ENCODE results near the gene SNW1.

The SNW1 gene

GRCh38 chr14:77738559-77739250 lies 22.3 kb downstream of the SNW1 start:
- Mint-ChIP-seq H3K4me3 (no peak overlapping the region), H3K9me3 (no peaks in the 10 kb centered on the region), H3K27ac (ENCODE audit: low read depth) (peak overlapping the region; percentile 74), H3K36me3 (ENCODE audit: insufficient read depth) (peaks cover 66% of the 10 kb centered on the region), H3K4me1 (peaks cover 32% of the 10 kb centered on the region), H3K27me3 (no peaks in the 10 kb centered on the region)
- DNase-seq (ENCODE audit: low spot score in 2 of 2): no peak
- ATAC-seq (replicated peaks; ENCODE audit: extremely low read depth, poor library complexity, severe bottlenecking): peak; percentile 87

GRCh38 chr14:77730976-77731497 lies 29.9 kb downstream of the SNW1 start:
- ATAC-seq (replicated peaks; ENCODE audit: extremely low read depth, poor library complexity, severe bottlenecking) (no peak), DNase-seq (ENCODE audit: low spot score in 2 of 2) (no peak)
- Mint-ChIP-seq H3K9me3 (no peaks in the 10 kb centered on the region), H3K36me3 (ENCODE audit: insufficient read depth) (peaks cover 92% of the 10 kb centered on the region), H3K27me3 (no peaks in the 10 kb centered on the region), H3K27ac (ENCODE audit: low read depth) (peak overlapping the region; percentile 63), H3K4me3 (no peak overlapping the region), H3K4me1 (peaks cover 11% of the 10 kb centered on the region)

- H3K27me3 Mint-ChIP-seq: no peaks in the 10 kb centered on the region
- peaks cover 81% of the 10 kb centered on the region for H3K36me3 Mint-ChIP-seq (ENCODE audit: insufficient read depth)
- no peak overlapping the region for H3K27ac Mint-ChIP-seq (ENCODE audit: low read depth)
- DNase-seq (ENCODE audit: low spot score in 2 of 2): no peak
- no peaks in the 10 kb centered on the region for H3K9me3 Mint-ChIP-seq
- no peaks in the 10 kb centered on the region for H3K4me1 Mint-ChIP-seq
- H3K4me3 Mint-ChIP-seq: no peak overlapping the region
- ATAC-seq (replicated peaks; ENCODE audit: extremely low read depth, poor library complexity, severe bottlenecking): no peak
Measured at GRCh38 chr14:77722301-77722700, 38.7 kb downstream of the SNW1 start.

GRCh38 chr14:77721437-77721836 lies 39.5 kb downstream of the SNW1 start:
- ATAC-seq (replicated peaks; ENCODE audit: extremely low read depth, poor library complexity, severe bottlenecking): no peak
- Mint-ChIP-seq H3K27ac (ENCODE audit: low read depth) (no peak overlapping the region), H3K36me3 (ENCODE audit: insufficient read depth) (peaks cover 78% of the 10 kb centered on the region)

GRCh38 chr14:77717608-77718305 lies 43.2 kb downstream of the SNW1 start:
- DNase-seq (ENCODE audit: low spot score in 2 of 2) (no peak), ATAC-seq (replicated peaks; ENCODE audit: extremely low read depth, poor library complexity, severe bottlenecking) (no peak)
- H3K27me3 Mint-ChIP-seq: no peaks in the 10 kb centered on the region
- no peak overlapping the region for H3K4me3 Mint-ChIP-seq
- H3K4me1 Mint-ChIP-seq: peaks cover 7% of the 10 kb centered on the region
- H3K27ac Mint-ChIP-seq (ENCODE audit: low read depth): no peak overlapping the region
- no peaks in the 10 kb centered on the region for H3K9me3 Mint-ChIP-seq
- H3K36me3 Mint-ChIP-seq (ENCODE audit: insufficient read depth): peaks cover 81% of the 10 kb centered on the region

More at GRCh38 chr14:77721437-77721836, 39.5 kb downstream of the SNW1 start:
- DNase-seq (ENCODE audit: low spot score in 2 of 2): no peak
- no peaks in the 10 kb centered on the region for H3K9me3 Mint-ChIP-seq
- H3K4me1 Mint-ChIP-seq: no peaks in the 10 kb centered on the region
- no peaks in the 10 kb centered on the region for H3K27me3 Mint-ChIP-seq
- H3K4me3 Mint-ChIP-seq: no peak overlapping the region

GRCh38 chr14:77714926-77715325 lies 46.0 kb downstream of the SNW1 start:
- Mint-ChIP-seq H3K9me3 (no peaks in the 10 kb centered on the region), H3K36me3 (ENCODE audit: insufficient read depth) (peaks cover 80% of the 10 kb centered on the region), H3K27ac (ENCODE audit: low read depth) (peak overlapping the region; percentile 58), H3K27me3 (no peaks in the 10 kb centered on the region), H3K4me1 (peaks cover 12% of the 10 kb centered on the region), H3K4me3 (no peak overlapping the region)
- DNase-seq (ENCODE audit: low spot score in 2 of 2) (no peak), ATAC-seq (replicated peaks; ENCODE audit: extremely low read depth, poor library complexity, severe bottlenecking) (no peak)

GRCh38 chr14:77710364-77710763 lies 50.6 kb downstream of the SNW1 start:
- no peak for ATAC-seq (replicated peaks; ENCODE audit: extremely low read depth, poor library complexity, severe bottlenecking)
- peaks cover 40% of the 10 kb centered on the region for H3K4me1 Mint-ChIP-seq
- no peak for DNase-seq (ENCODE audit: low spot score in 2 of 2)
- H3K9me3 Mint-ChIP-seq: no peaks in the 10 kb centered on the region
- H3K4me3 Mint-ChIP-seq: no peak overlapping the region
- H3K27me3 Mint-ChIP-seq: no peaks in the 10 kb centered on the region
- peaks cover 54% of the 10 kb centered on the region for H3K36me3 Mint-ChIP-seq (ENCODE audit: insufficient read depth)
- H3K27ac Mint-ChIP-seq (ENCODE audit: low read depth): no peak overlapping the region

- Mint-ChIP-seq H3K27me3 (no peaks in the 10 kb centered on the region), H3K4me3 (peak overlapping the region; percentile 87), H3K9me3 (no peaks in the 10 kb centered on the region), H3K27ac (ENCODE audit: low read depth) (no peak overlapping the region), H3K4me1 (peaks cover 34% of the 10 kb centered on the region), H3K36me3 (ENCODE audit: insufficient read depth) (peaks cover 46% of the 10 kb centered on the region)
- no peak for ATAC-seq (replicated peaks; ENCODE audit: extremely low read depth, poor library complexity, severe bottlenecking)
- no peak for DNase-seq (ENCODE audit: low spot score in 2 of 2)
Measured at GRCh38 chr14:77709412-77709811, 51.5 kb downstream of the SNW1 start.

GRCh38 chr14:77708749-77709148 lies 52.2 kb downstream of the SNW1 start:
- Mint-ChIP-seq H3K4me3 (peak overlapping the region; percentile 87), H3K36me3 (ENCODE audit: insufficient read depth) (peaks cover 48% of the 10 kb centered on the region), H3K27me3 (no peaks in the 10 kb centered on the region), H3K27ac (ENCODE audit: low read depth) (peak overlapping the region; percentile 94), H3K9me3 (no peaks in the 10 kb centered on the region), H3K4me1 (peaks cover 34% of the 10 kb centered on the region)
- DNase-seq (ENCODE audit: low spot score in 2 of 2) (no peak), ATAC-seq (replicated peaks; ENCODE audit: extremely low read depth, poor library complexity, severe bottlenecking) (no peak)

GRCh38 chr14:77707724-77708408 lies 53.1 kb downstream of the SNW1 start, which contains the start of the genes ALKBH1 and SLIRP:
TSS of gene ALKBH1 (minus strand) at chr14:77708023. CDS start at chr14:77708004, 19 bp downstream.
TSS of gene SLIRP (plus strand) at chr14:77708103. CDS start at chr14:77708112, 9 bp downstream.
- DNase-seq (ENCODE audit: low spot score in 2 of 2): peak; percentile 74 to 77
- Mint-ChIP-seq H3K27ac (ENCODE audit: low read depth) (peak within 1 kb of the TSS; percentile 94), H3K36me3 (ENCODE audit: insufficient read depth) (peaks cover 51% of the 10 kb centered on the region), H3K4me1 (peaks cover 34% of the 10 kb centered on the region), H3K27me3 (no peaks in the 10 kb centered on the region), H3K9me3 (no peaks in the 10 kb centered on the region), H3K4me3 (peak within 1 kb of the TSS; percentile 87)
- ATAC-seq (replicated peaks; ENCODE audit: extremely low read depth, poor library complexity, severe bottlenecking): peak; percentile 97

GRCh38 chr14:77707355-77707723 lies 53.6 kb downstream of the SNW1 start:
- ATAC-seq (replicated peaks; ENCODE audit: extremely low read depth, poor library complexity, severe bottlenecking): peak; percentile 29
- peaks cover 34% of the 10 kb centered on the region for H3K4me1 Mint-ChIP-seq
- peak overlapping the region; percentile 87 for H3K4me3 Mint-ChIP-seq
- no peak for DNase-seq (ENCODE audit: low spot score in 2 of 2)
- no peaks in the 10 kb centered on the region for H3K9me3 Mint-ChIP-seq
- no peaks in the 10 kb centered on the region for H3K27me3 Mint-ChIP-seq
- peaks cover 49% of the 10 kb centered on the region for H3K36me3 Mint-ChIP-seq (ENCODE audit: insufficient read depth)
- peak overlapping the region; percentile 94 for H3K27ac Mint-ChIP-seq (ENCODE audit: low read depth)

- no peak overlapping the region for H3K4me3 Mint-ChIP-seq
- ATAC-seq (replicated peaks; ENCODE audit: extremely low read depth, poor library complexity, severe bottlenecking): no peak
Measured at GRCh38 chr14:77691259-77691658, 69.7 kb downstream of the SNW1 start.

More at GRCh38 chr14:77691259-77691658, 69.7 kb downstream of the SNW1 start:
- no peaks in the 10 kb centered on the region for H3K4me1 Mint-ChIP-seq
- H3K27me3 Mint-ChIP-seq: no peaks in the 10 kb centered on the region
- no peaks in the 10 kb centered on the region for H3K9me3 Mint-ChIP-seq
- H3K27ac Mint-ChIP-seq (ENCODE audit: low read depth): no peak overlapping the region
- DNase-seq (ENCODE audit: low spot score in 2 of 2): no peak
- peaks cover 43% of the 10 kb centered on the region for H3K36me3 Mint-ChIP-seq (ENCODE audit: insufficient read depth)
